ENCODE results near the gene ZFTA. TPM values are rescaled to one million over a fixed set of nuclear protein-coding genes. Genes with fewer than 3 reads are reported as not detected.

ZFTA gene
- polyA plus RNA-seq, 2 donors, result 2.6 to 3.3 TPM

GRCh38 chr11:63720611-63721010 is 48.0 kb downstream of the ZFTA start:
- Histone ChIP-seq H3K27ac (ENCODE audit: low read depth in 2 of 2, low read length in 1 of 2) (no peak overlapping the region), H3K27me3 (ENCODE audit: control insufficient read depth in 1 of 2, insufficient read depth in 2 of 2, low read length in 2 of 2) (no peaks in the 10 kb centered on the region), H3K9me3 (ENCODE audit: control insufficient read depth in 2 of 2, insufficient read depth in 1 of 2, low read depth in 1 of 2, low read length in 1 of 2) (no peaks in the 10 kb centered on the region), H3K4me3 (ENCODE audit: low read depth in 1 of 2, low read length in 2 of 2) (no peak overlapping the region), H3K36me3 (ENCODE audit: control insufficient read depth in 2 of 2, insufficient read depth in 2 of 2, low read length in 1 of 2) (no peaks in the 10 kb centered on the region), H3K4me1 (ENCODE audit: control insufficient read depth in 2 of 2, insufficient read depth in 2 of 2, low read length in 1 of 2) (no peaks in the 10 kb centered on the region)
- 92 to 99% methylated on average over 3 of the region's 3 CpGs for WGBS, 2 donors

- H3K4me3 ChIP-seq (ENCODE audit: low read depth in 1 of 2, low read length in 2 of 2), result no peak overlapping the region
- 76 to 77% methylated on average over 2 of the region's 2 CpGs for WGBS, 2 donors
- H3K27me3 ChIP-seq (ENCODE audit: control insufficient read depth in 1 of 2, insufficient read depth in 2 of 2, low read length in 2 of 2), result no peaks in the 10 kb centered on the region
- no peak overlapping the region for H3K27ac ChIP-seq (ENCODE audit: low read depth in 2 of 2, low read length in 1 of 2)
- no peaks in the 10 kb centered on the region for H3K36me3 ChIP-seq (ENCODE audit: control insufficient read depth in 2 of 2, insufficient read depth in 2 of 2, low read length in 1 of 2)
- no peaks in the 10 kb centered on the region for H3K4me1 ChIP-seq (ENCODE audit: control insufficient read depth in 2 of 2, insufficient read depth in 2 of 2, low read length in 1 of 2)
- H3K9me3 ChIP-seq (ENCODE audit: control insufficient read depth in 2 of 2, insufficient read depth in 1 of 2, low read depth in 1 of 2, low read length in 1 of 2), result no peaks in the 10 kb centered on the region
These were observed 48.6 kb downstream of the ZFTA start for GRCh38 chr11:63719987-63720386.

DNA sequence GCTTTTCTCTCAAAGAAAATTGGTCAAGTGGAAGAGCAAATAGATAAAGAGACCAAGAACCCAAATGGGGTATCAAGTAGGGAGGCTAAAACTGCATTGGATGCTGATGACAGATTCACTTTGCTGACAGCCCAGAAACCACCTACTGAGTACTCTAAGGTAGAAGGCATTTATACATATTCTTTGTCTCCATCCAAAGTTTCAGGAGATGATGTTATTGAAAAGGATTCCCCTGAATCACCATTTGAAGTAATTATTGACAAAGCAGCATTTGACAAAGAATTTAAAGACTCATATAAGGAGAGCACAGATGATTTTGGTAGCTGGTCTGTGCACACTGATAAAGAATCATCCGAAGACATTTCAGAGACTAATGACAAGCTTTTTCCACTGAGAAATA is 49.6 kb downstream of the ZFTA start:
- Histone ChIP-seq H3K4me3 (ENCODE audit: low read depth in 1 of 2, low read length in 2 of 2) (no peak overlapping the region), H3K4me1 (ENCODE audit: control insufficient read depth in 2 of 2, insufficient read depth in 2 of 2, low read length in 1 of 2) (no peaks in the 10 kb centered on the region), H3K27me3 (ENCODE audit: control insufficient read depth in 1 of 2, insufficient read depth in 2 of 2, low read length in 2 of 2) (no peaks in the 10 kb centered on the region), H3K36me3 (ENCODE audit: control insufficient read depth in 2 of 2, insufficient read depth in 2 of 2, low read length in 1 of 2) (no peaks in the 10 kb centered on the region), H3K9me3 (ENCODE audit: control insufficient read depth in 2 of 2, insufficient read depth in 1 of 2, low read depth in 1 of 2, low read length in 1 of 2) (no peaks in the 10 kb centered on the region), H3K27ac (ENCODE audit: low read depth in 2 of 2, low read length in 1 of 2) (no peak overlapping the region)
- 84 to 95% methylated on average over 1 of the region's 1 CpG for WGBS, 2 donors

Other genes with a start within 250 kb of the ZFTA start
- 10 to 100 TPM; 12.0 to 12.9 TPM for gene PLAAT4, start 232.0 kb downstream of the ZFTA start, polyA plus RNA-seq
- gene PLAAT2, start 205.4 kb downstream of the ZFTA start, polyA plus RNA-seq, result 1 to 10 TPM in 1 of 2 donors, under 1 TPM in 1; 0.22 to 1.3 TPM
- 1 to 10 TPM; 3.1 to 8.9 TPM for gene PLAAT3, start 154.3 kb downstream of the ZFTA start, polyA plus RNA-seq
- 10 to 100 TPM; 13.7 to 16.9 TPM for gene ATL3, start 97.4 kb downstream of the ZFTA start, polyA plus RNA-seq
- 10 to 100 TPM; 45.2 to 46.3 TPM for gene RTN3, start 87.3 kb downstream of the ZFTA start, polyA plus RNA-seq
- 10 to 100 TPM in 1 of 2 donors, 1 to 10 TPM in 1; 5.9 to 10.2 TPM for gene SPINDOC, start 44.7 kb upstream of the ZFTA start, polyA plus RNA-seq
- 10 to 100 TPM; 29.5 to 29.9 TPM for gene MARK2, start 70.3 kb upstream of the ZFTA start, polyA plus RNA-seq
- under 1 TPM; 0.13 to 0.24 TPM for gene RCOR2, start 148.4 kb upstream of the ZFTA start, polyA plus RNA-seq
- gene NAA40, start 170.2 kb upstream of the ZFTA start, polyA plus RNA-seq, result 10 to 100 TPM in 1 of 2 donors, 1 to 10 TPM in 1; 8.5 to 11.8 TPM
- gene COX8A, start 205.8 kb upstream of the ZFTA start, polyA plus RNA-seq, result 1,000 to 10,000 TPM in 1 of 2 donors, 100 to 1,000 TPM in 1; 737 to 1,011 TPM
- gene OTUB1, start 217.7 kb upstream of the ZFTA start, polyA plus RNA-seq, result 10 to 100 TPM; 54.6 to 91.5 TPM

Measured in esophagus (tissue), 2 donors.